Myocyte (in vitro differentiated cells): Measurements from ENCODE around the gene RPGRIP1L. TPM values are rescaled to one million over a fixed set of nuclear protein-coding genes. Genes with fewer than 3 reads are reported as not detected.

ENCODE experiments used
- DNase-seq: peaks from one replicate; pipeline ENCODE4 v3.0.0-alpha.2; 2012; ENCODE audit warnings: low read depth
- total RNA-seq: library from RNA; depleted of rRNA; stranded (reverse); fragments of >200 nt; gene quantifications from 2 replicates; pipeline ENCODE4 v1.2.3, GENCODE V29; 2014

Gene RPGRIP1L
- total RNA-seq, 1 donor from 2014 or later = 8.9 TPM

- DNase-seq = peak; percentile 93
Observed at GRCh38 chr16:53664724-53665345, 38.8 kb downstream of the RPGRIP1L start.

- DNase-seq = no peak
Observed at GRCh38 chr16:53662072-53662471, 41.6 kb downstream of the RPGRIP1L start.

GRCh38 chr16:53654946-53655345 lies 48.7 kb downstream of the RPGRIP1L start:
- no peak for DNase-seq

GRCh38 chr16:53651357-53651756 lies 52.3 kb downstream of the RPGRIP1L start:
- DNase-seq = no peak

- DNase-seq = no peak
Observed at GRCh38 chr16:53646506-53646905, 57.2 kb downstream of the RPGRIP1L start.

- no peak for DNase-seq
Observed at GRCh38 chr16:53643474-53643873, 60.2 kb downstream of the RPGRIP1L start.

GRCh38 chr16:53642094-53642493 lies 61.6 kb downstream of the RPGRIP1L start:
- no peak for DNase-seq

GRCh38 chr16:53636978-53637377 lies 66.7 kb downstream of the RPGRIP1L start:
- no peak for DNase-seq

- DNase-seq = no peak
Observed at GRCh38 chr16:53632526-53632925, 71.1 kb downstream of the RPGRIP1L start.

GRCh38 chr16:53631236-53632025 lies 72.2 kb downstream of the RPGRIP1L start:
- no peak for DNase-seq

- DNase-seq = no peak
Observed at GRCh38 chr16:53629607-53630312, 73.9 kb downstream of the RPGRIP1L start.

- no peak for DNase-seq
Observed at GRCh38 chr16:53629151-53629550, 74.5 kb downstream of the RPGRIP1L start.

GRCh38 chr16:53626811-53627210 lies 76.8 kb downstream of the RPGRIP1L start:
- DNase-seq = no peak

- no peak for DNase-seq
Observed at GRCh38 chr16:53626161-53626560, 77.5 kb downstream of the RPGRIP1L start.

- DNase-seq = no peak
Observed at GRCh38 chr16:53625221-53625620, 78.4 kb downstream of the RPGRIP1L start.

- no peak for DNase-seq
Observed at GRCh38 chr16:53622315-53622714, 81.3 kb downstream of the RPGRIP1L start.

- DNase-seq = no peak
Observed at GRCh38 chr16:53620476-53620875, 83.2 kb downstream of the RPGRIP1L start.

GRCh38 chr16:53619235-53619634 lies 84.4 kb downstream of the RPGRIP1L start:
- no peak for DNase-seq

GRCh38 chr16:53614346-53614745 lies 89.3 kb downstream of the RPGRIP1L start:
- peak; percentile 19 for DNase-seq

GRCh38 chr16:53612003-53612402 lies 91.7 kb downstream of the RPGRIP1L start:
- DNase-seq = no peak

- DNase-seq = no peak
Observed at GRCh38 chr16:53611179-53611696, 92.4 kb downstream of the RPGRIP1L start.

GRCh38 chr16:53609536-53609935 lies 94.1 kb downstream of the RPGRIP1L start:
- no peak for DNase-seq
